Heart left ventricle (tissue), 16 donors: Measurements from ENCODE around the gene DDOST. TPM values are rescaled to one million over a fixed set of nuclear protein-coding genes. Genes with fewer than 3 reads are reported as not detected.
"Not testable (repeated sequence)": the region's sequence is repeated elsewhere in the genome, so short reads cannot be mapped to it uniquely, and the experiment has no call there.

Experiments used
- ATAC-seq, 4 donors: fragments of 200-7000 bp; cut with Tn5 transposase; one replicate each; pipeline ENCODE4 v1.9.1; 2020 to 2022; ENCODE audit warnings: moderate library complexity in 4 of 4, mild to moderate bottlenecking in 3 of 4, moderate number of reproducible peaks in 1 of 4
- DNase-seq, 5 donors: peaks; one replicate each; pipeline ENCODE4 v3.0.0-alpha.2; 2020
- H3K27ac ChIP-seq, 12 donors: fragments of 200-600 bp; sonication (generic) in 4 of 12; one replicate each; pipeline versions ENCODE4 v1.5.0 to v1.8.0; 2016 to 2022; ENCODE audit warnings: mild to moderate bottlenecking in 2 of 12
- H3K27me3 ChIP-seq, 9 donors: fragments of 200-600 bp; sonication (generic) in 2 of 9; one replicate each; pipeline versions ENCODE4 v1.5.1 to v1.8.0; 2016 to 2022; ENCODE audit warnings: mild to moderate bottlenecking in 3 of 9
- H3K36me3 ChIP-seq, 9 donors: fragments of 200-600 bp; sonication (generic) in 2 of 9; one replicate each; pipeline versions ENCODE4 v1.5.0 to v1.8.0; 2018 to 2022; ENCODE audit warnings: mild to moderate bottlenecking in 2 of 9
- H3K4me1 ChIP-seq, 12 donors: fragments of 200-600 bp; sonication (generic) in 4 of 12; one replicate each; pipeline versions ENCODE4 v1.5.0 to v1.8.0; 2016 to 2022; ENCODE audit warnings: mild to moderate bottlenecking in 3 of 12
- H3K4me3 ChIP-seq, 12 donors: fragments of 200-600 bp; sonication (generic) in 4 of 12; one replicate each; pipeline versions ENCODE4 v1.5.0 to v1.8.0; 2017 to 2022; ENCODE audit warnings: mild to moderate bottlenecking in 9 of 12, moderate library complexity in 4 of 12
- H3K9me3 ChIP-seq, 12 donors: fragments of 200-600 bp; sonication (generic) in 4 of 12; one replicate each; pipeline versions ENCODE4 v1.5.0 to v1.8.0; 2016 to 2022; ENCODE audit warnings: mild to moderate bottlenecking in 1 of 12
- CTCF ChIP-seq, 12 donors: fragments of 200-600 bp; sonication (generic) in 4 of 12; IDR thresholded peaks; one replicate each; pipeline versions ENCODE4 v1.5.0 to v1.8.0; 2018 to 2022; ENCODE audit warnings: antibody characterized with exemption in 12 of 12, mild to moderate bottlenecking in 5 of 12
- POLR2A ChIP-seq, 2 donors: fragments of 450-650 bp; IDR thresholded peaks; one replicate each; pipeline ENCODE4 v1.6.1; 2017; ENCODE audit warnings: antibody characterized with exemption in 2 of 2, mild to moderate bottlenecking in 2 of 2, moderate library complexity in 2 of 2
- WGBS, 4 donors: extraction: QIAGEN DNeasy Blood & Tissue Kit in 2 of 4; methylation state at CpG; one replicate each; pipeline versions ENCODE4 v1.1.5 to v1.1.7; 2013 to 2018; 5-methylcytosine and 5-hydroxymethylcytosine counted together
- intact Hi-C, 10 donors: fragments of 100-400 bp; cut with DNase I; formaldehyde crosslinking; loops; one replicate each; pipeline versions ENCODE4 v1.11.1 to v1.14.2; 2022
- polyA plus RNA-seq, 2 donors: library from polyadenylated mRNA; stranded (reverse); fragments of 200-250 nt; gene quantifications; one replicate each; pipeline ENCODE4 v1.2.3, GENCODE V29; 2013
- total RNA-seq, 9 donors: library from RNA; depleted of rRNA in 2 of 9; stranded (reverse); fragments of >200 nt in 2 of 9; fragmentation: NEBNext Ultra II Directional in 3 of 9; extraction: Animal tissue kit (Norgen Biotek cat#: 25700) in 3 of 9; gene quantifications; one replicate each; pipeline versions ENCODE4 v1.1.0 to v1.2.4, GENCODE V29; 2016 to 2023
- donor health status: ischemic (EF 13 %, LVEDD 7.1; RV severe dilation, severe dysfunction).
- donor health status: healthy with polysubstance abuse.
- donor health status: DM: no; HTN: yes; CAD: no.
- donor health status: DM: no; HTN: no; CAD: no.
- donor health status: ischemic (EF 25% LVEDD 6.9; RV normal size, moderate dysfunction).
- donor health status: ischemic (EF 25% LVEDD 5.7; RV mildly dilated, moderate dysfunction).
- donor health status: healthy.
- donor health status: DM: yes; HTN: yes; CAD: no.
- donor health status: ischemic (EF 35%, LVEDD 5.7; RV mildly dilated, moderate dysfunction).
- donor health status: nonischemic (EF 11% LVEDD 7.7; RV severe dilation, severe dysfunction).
- donor health status: DM: yes; HTN: yes; CAD: no.
- donor health status: PGD.
- donor health status: ischemic (EF 29% LVEDD 5.4; RV normal size, mild dysfunction).
- donor health status: nonischemic (EF 23%, LVEDD 6.1; RV moderate dilation, normal function).

The DDOST gene
- total and polyA plus RNA-seq, 11 donors = 88.9 to 211 (median 128) TPM

GRCh38 chr1:20612221-20612746 is 48.9 kb downstream of the DDOST start:
- DNase-seq (no peak), ATAC-seq (no peak)
- peaks cover 0 to 33% (median 14%) of the 10 kb centered on the region in 12 donors for H3K4me1 ChIP-seq
- H3K27me3 ChIP-seq = no peaks in the 10 kb centered on the region
- H3K27ac ChIP-seq = no peak overlapping the region
- no peaks in the 10 kb centered on the region for H3K36me3 ChIP-seq
- TF ChIP-seq POLR2A (IDR thresholded peaks at IDR 0.05) (no peak), CTCF (IDR thresholded peaks at IDR 0.05) (no peak)
- 85 to 91% (median 88%) methylated on average over 11 of the region's 11 CpGs for WGBS, 4 donors
- H3K4me3 ChIP-seq = no peak overlapping the region
- intact Hi-C loops = no loop called here
- H3K9me3 ChIP-seq = no peaks in the 10 kb centered on the region

- H3K27ac ChIP-seq = no peak overlapping the region
- DNase-seq (no peak), ATAC-seq (no peak)
- no peak overlapping the region for H3K4me3 ChIP-seq
- no peaks in the 10 kb centered on the region for H3K36me3 ChIP-seq
- TF ChIP-seq CTCF (IDR thresholded peaks at IDR 0.05) = no peak
- TF ChIP-seq POLR2A (IDR thresholded peaks at IDR 0.05) = no peak
- 92 to 97% (median 95%) methylated on average over 5 of the region's 5 CpGs for WGBS, 4 donors
- no peaks in the 10 kb centered on the region for H3K9me3 ChIP-seq
- peaks cover 0 to 30% (median 14%) of the 10 kb centered on the region in 12 donors for H3K4me1 ChIP-seq
- no peaks in the 10 kb centered on the region for H3K27me3 ChIP-seq
- intact Hi-C loops = no loop called here
Measured at GRCh38 chr1:20611652-20612051, 49.5 kb downstream of the DDOST start.

GRCh38 chr1:20610970-20611369 is 50.2 kb downstream of the DDOST start:
- intact Hi-C loops = no loop called here
- Histone ChIP-seq H3K27me3 (no peaks in the 10 kb centered on the region), H3K36me3 (no peaks in the 10 kb centered on the region), H3K4me3 (no peak overlapping the region), H3K27ac (no peak overlapping the region), H3K4me1 (peaks cover 0 to 24% (median 7%) of the 10 kb centered on the region in 12 donors), H3K9me3 (no peaks in the 10 kb centered on the region)
- 96 to 100% (median 98%) methylated on average over 2 of the region's 2 CpGs for WGBS, 4 donors
- TF ChIP-seq CTCF (IDR thresholded peaks at IDR 0.05) = no peak
- TF ChIP-seq POLR2A (IDR thresholded peaks at IDR 0.05) = no peak
- DNase-seq = no peak
- no peak for ATAC-seq

DNA sequence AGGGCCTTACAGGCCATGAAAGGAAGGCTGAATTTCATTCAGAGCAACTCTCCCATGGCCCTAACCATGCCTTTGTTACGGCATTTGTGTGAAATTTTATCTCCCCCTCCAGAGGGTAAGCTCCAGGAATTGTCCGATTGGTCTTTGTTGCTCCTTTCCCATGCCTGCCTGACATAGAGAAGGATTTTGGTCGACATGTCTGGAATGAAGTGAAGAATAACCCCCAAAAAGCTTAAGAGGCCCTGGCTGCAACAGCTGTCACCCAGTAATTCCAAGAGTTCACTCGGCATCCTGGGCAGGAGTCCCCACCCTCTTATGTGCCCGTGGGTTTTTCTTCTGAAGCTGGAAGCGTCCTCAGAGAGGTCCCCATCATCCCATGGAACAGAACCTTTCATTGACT is 51.6 kb downstream of the DDOST start:
- H3K36me3 ChIP-seq = no peaks in the 10 kb centered on the region
- no peaks in the 10 kb centered on the region for H3K27me3 ChIP-seq
- 85 to 89% (median 88%) methylated on average over 6 of the region's 6 CpGs for WGBS, 4 donors
- intact Hi-C loops = no loop called here
- H3K27ac ChIP-seq = no peak overlapping the region
- H3K4me3 ChIP-seq = no peak overlapping the region
- H3K4me1 ChIP-seq = peaks cover 0 to 23% (median 3%) of the 10 kb centered on the region in 12 donors
- DNase-seq (no peak), ATAC-seq (no peak)
- TF ChIP-seq CTCF (IDR thresholded peaks at IDR 0.05) = no peak
- no peak for TF ChIP-seq POLR2A (IDR thresholded peaks at IDR 0.05)
- H3K9me3 ChIP-seq = no peaks in the 10 kb centered on the region

GRCh38 chr1:20606801-20607570 is 54.2 kb downstream of the DDOST start:
- 59 to 77% (median 73%) methylated on average over 6 to 7 of the region's 7 CpGs for WGBS, 4 donors
- ATAC-seq = peak in 3 of 4 donors; percentile 58 to 81 (median 72)
- Histone ChIP-seq H3K27ac (peak overlapping the region in 8 of 12 donors; percentile 17 to 73 (median 52)), H3K4me1 (peaks cover 0 to 21% (median 0%) of the 10 kb centered on the region in 12 donors)
- H3K36me3 ChIP-seq, H3K27me3 ChIP-seq, H3K9me3 ChIP-seq, intact Hi-C loops, DNase-seq, H3K4me3 ChIP-seq: not testable (repeated sequence)
